BE2C (cell line): Measurements from ENCODE around the gene MRGPRX2.

ENCODE experiments used
- DNase-seq: peaks from one replicate; pipeline ENCODE4 v3.0.0-alpha.2; 2020
- H3K27me3 ChIP-seq: fragments of 250-450 bp; sonication (Bioruptor Pico); 2 replicates; pipeline ENCODE4 v1.5.1; 2020; ENCODE audit warnings: mild to moderate bottlenecking
- H3K36me3 ChIP-seq: fragments of 250-450 bp; sonication (Bioruptor Pico); 2 replicates; pipeline ENCODE4 v1.5.1; 2020; ENCODE audit warnings: mild to moderate bottlenecking
- H3K4me1 ChIP-seq: fragments of 250-450 bp; sonication (Bioruptor Pico); 2 replicates; pipeline ENCODE4 v1.5.1; 2020
- H3K4me3 ChIP-seq: 2 replicates; pipeline ENCODE4 v1.5.1; 2011; ENCODE audit warnings: low read depth, low read length
- H3K9me3 ChIP-seq: fragments of 250-450 bp; sonication (Bioruptor Pico); 2 replicates; pipeline ENCODE4 v1.5.1; 2020
- CTCF ChIP-seq: IDR thresholded peaks from 2 replicates; pipeline ENCODE4 v1.5.1; 2012; ENCODE audit warnings: mild to moderate bottlenecking, low read depth, low read length

The MRGPRX2 gene

GRCh38 chr11:19073454-19074415 lies 13.2 kb upstream of the MRGPRX2 start:
- Histone ChIP-seq H3K36me3 (no peaks in the 10 kb centered on the region), H3K4me1 (no peaks in the 10 kb centered on the region), H3K27me3 (no peaks in the 10 kb centered on the region), H3K4me3 (no peak overlapping the region), H3K9me3 (no peaks in the 10 kb centered on the region)
- DNase-seq = no peak
- TF ChIP-seq CTCF = no peak

DNA sequence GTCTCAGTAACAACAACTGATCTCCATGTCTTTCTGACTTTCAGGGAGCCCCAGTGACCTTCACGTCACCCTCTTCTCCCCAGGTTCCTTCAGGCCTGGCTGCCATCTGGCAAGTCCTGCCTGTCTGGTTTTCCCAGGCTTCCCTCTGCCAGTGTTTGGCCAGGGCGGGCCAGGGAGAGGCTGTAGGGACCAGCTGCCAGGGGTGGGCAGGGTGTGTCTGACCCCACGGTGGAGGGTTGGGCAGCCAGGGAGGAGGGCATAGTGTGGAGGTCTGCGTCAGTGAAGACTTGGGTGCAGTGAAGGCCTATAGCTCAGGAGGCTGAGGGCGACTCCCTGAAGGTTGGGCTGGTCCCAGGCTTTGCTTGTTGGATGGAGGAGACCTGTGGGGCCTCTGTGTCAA lies 11.9 kb upstream of the MRGPRX2 start:
- no peak for DNase-seq
- H3K27me3 ChIP-seq = no peaks in the 10 kb centered on the region
- H3K4me1 ChIP-seq = no peaks in the 10 kb centered on the region

GRCh38 chr11:19071255-19071654 lies 10.7 kb upstream of the MRGPRX2 start:
- peak; percentile 96 for TF ChIP-seq CTCF
- Histone ChIP-seq H3K36me3 (no peaks in the 10 kb centered on the region), H3K4me3 (no peak overlapping the region), H3K27me3 (no peaks in the 10 kb centered on the region), H3K9me3 (no peaks in the 10 kb centered on the region), H3K4me1 (no peaks in the 10 kb centered on the region)
- peak; percentile 61 for DNase-seq

More for the DNA sequence above, 11.9 kb upstream of the MRGPRX2 start:
- TF ChIP-seq CTCF = no peak
- H3K36me3 ChIP-seq = no peaks in the 10 kb centered on the region
- no peaks in the 10 kb centered on the region for H3K9me3 ChIP-seq
- no peak overlapping the region for H3K4me3 ChIP-seq

DNA sequence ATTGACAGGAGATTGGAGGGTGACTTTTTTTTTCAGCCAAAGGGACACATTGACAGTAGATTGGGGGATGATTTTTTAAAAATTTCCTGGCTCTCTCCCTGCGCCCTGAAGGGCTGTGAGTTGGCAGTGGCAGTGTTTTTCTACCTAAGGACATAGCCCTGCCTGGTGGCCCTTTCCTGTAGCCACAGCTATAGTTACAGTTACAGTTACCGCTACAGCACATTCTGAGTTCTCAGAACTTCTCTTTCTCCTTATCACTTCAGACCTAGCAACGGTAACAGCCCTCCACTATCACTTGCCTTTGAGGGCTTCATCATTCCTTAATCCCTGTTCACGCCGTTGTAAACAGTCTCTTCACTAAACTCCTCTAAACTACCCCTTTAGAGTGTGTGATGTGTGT lies 684 bp downstream of the MRGPRX2 start:
- Histone ChIP-seq H3K27me3 (no peaks in the 10 kb centered on the region), H3K4me1 (no peaks in the 10 kb centered on the region), H3K4me3 (no peak overlapping the region), H3K36me3 (no peaks in the 10 kb centered on the region), H3K9me3 (no peaks in the 10 kb centered on the region)
- DNase-seq = no peak
- TF ChIP-seq CTCF = no peak

- no peak overlapping the region for H3K4me3 ChIP-seq
- DNase-seq = no peak
- H3K27me3 ChIP-seq = no peaks in the 10 kb centered on the region
Observed at GRCh38 chr11:19055905-19056304, 4.6 kb downstream of the MRGPRX2 start.

More at GRCh38 chr11:19055905-19056304, 4.6 kb downstream of the MRGPRX2 start:
- H3K4me1 ChIP-seq = no peaks in the 10 kb centered on the region
- no peaks in the 10 kb centered on the region for H3K9me3 ChIP-seq
- H3K36me3 ChIP-seq = no peaks in the 10 kb centered on the region
- TF ChIP-seq CTCF = no peak
